ENCODE results near the gene SLC8A1. TPM values are rescaled to one million over a fixed set of nuclear protein-coding genes. Genes with fewer than 3 reads are reported as not detected.

The SLC8A1 gene
- total RNA-seq, 4 donors from 2014 or later = 8.1 to 22.9 (median 9.3) TPM

GRCh38 chr2:40395169-40396073, 56.5 kb downstream of the SLC8A1 start:
- Histone ChIP-seq H3K27me3 (no peaks in the 10 kb centered on the region), H3K4me3 (no peak overlapping the region), H3K36me3 (no peaks in the 10 kb centered on the region), H3K9me3 (no peaks in the 10 kb centered on the region), H3K4me1 (peaks cover 0 to 3% (median 0%) of the 10 kb centered on the region in 4 donors), H3K27ac (no peak overlapping the region)
- no peak for DNase-seq (ENCODE audit: low spot score in 2 of 2)
- TF ChIP-seq POLR2A (IDR thresholded peaks at IDR 0.05) (no peak), EP300 (IDR thresholded peaks at IDR 0.05) (no peak), CTCF (IDR thresholded peaks at IDR 0.05) (no peak)
- WGBS, 2 donors = 61 to 69% methylated on average over 4 of the region's 4 CpGs

- Histone ChIP-seq H3K9me3 (no peaks in the 10 kb centered on the region), H3K4me3 (no peak overlapping the region), H3K4me1 (peaks cover 0 to 3% (median 0%) of the 10 kb centered on the region in 4 donors), H3K27me3 (no peaks in the 10 kb centered on the region), H3K27ac (no peak overlapping the region), H3K36me3 (no peaks in the 10 kb centered on the region)
- DNase-seq (ENCODE audit: low spot score in 2 of 2) = no peak
- TF ChIP-seq CTCF (IDR thresholded peaks at IDR 0.05) (no peak), EP300 (IDR thresholded peaks at IDR 0.05) (peak; percentile 11 to 60), POLR2A (IDR thresholded peaks at IDR 0.05) (no peak)
- 13 to 29% methylated on average over 1 of the region's 1 CpG for WGBS, 2 donors
Measured at GRCh38 chr2:40394597-40394996, 57.3 kb downstream of the SLC8A1 start.

DNA sequence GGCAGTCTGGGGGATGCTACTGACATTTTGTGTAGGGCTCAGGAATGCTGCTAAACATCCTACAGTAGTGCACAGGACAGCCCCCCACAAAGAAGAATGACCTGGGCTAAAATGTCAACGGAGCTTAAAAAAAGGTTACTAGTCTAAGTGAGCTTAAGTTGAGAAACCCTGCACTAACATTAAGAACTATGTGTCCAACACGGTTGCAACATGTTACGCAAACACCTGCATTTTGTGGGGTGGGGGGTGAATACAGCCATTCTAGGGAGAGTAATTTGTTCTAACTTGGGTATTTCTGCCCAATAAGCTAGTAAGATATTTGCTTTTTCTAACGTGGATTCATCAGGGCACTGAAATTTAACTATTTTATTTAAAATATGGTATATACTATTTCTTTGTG, 57.9 kb downstream of the SLC8A1 start:
- no peak overlapping the region for H3K4me3 ChIP-seq
- H3K27ac ChIP-seq = peak overlapping the region in 1 of 4 donors; percentile 18

GRCh38 chr2:40388161-40388560, 63.7 kb downstream of the SLC8A1 start:
- H3K9me3 ChIP-seq = no peaks in the 10 kb centered on the region
- H3K4me1 ChIP-seq = no peaks in the 10 kb centered on the region
- no peak overlapping the region for H3K27ac ChIP-seq
- no peak overlapping the region for H3K4me3 ChIP-seq
- 80 to 85% methylated on average over 5 of the region's 5 CpGs for WGBS, 2 donors
- TF ChIP-seq EP300 (IDR thresholded peaks at IDR 0.05) = no peak
- TF ChIP-seq CTCF (IDR thresholded peaks at IDR 0.05) = no peak
- no peak for TF ChIP-seq POLR2A (IDR thresholded peaks at IDR 0.05)
- no peaks in the 10 kb centered on the region for H3K36me3 ChIP-seq
- DNase-seq (ENCODE audit: low spot score in 2 of 2) = no peak
- no peaks in the 10 kb centered on the region for H3K27me3 ChIP-seq

More for the DNA sequence above, 57.9 kb downstream of the SLC8A1 start:
- no peaks in the 10 kb centered on the region for H3K27me3 ChIP-seq
- no peaks in the 10 kb centered on the region for H3K9me3 ChIP-seq
- no peaks in the 10 kb centered on the region for H3K36me3 ChIP-seq
- peaks cover 0 to 3% (median 0%) of the 10 kb centered on the region in 4 donors for H3K4me1 ChIP-seq
- WGBS, 2 donors = 82 to 91% methylated on average over 4 of the region's 4 CpGs
- no peak for DNase-seq (ENCODE audit: low spot score in 2 of 2)
- TF ChIP-seq CTCF (IDR thresholded peaks at IDR 0.05) (no peak), EP300 (IDR thresholded peaks at IDR 0.05) (no peak), POLR2A (IDR thresholded peaks at IDR 0.05) (no peak)

- Histone ChIP-seq H3K36me3 (no peaks in the 10 kb centered on the region), H3K4me1 (no peaks in the 10 kb centered on the region)
- WGBS, 2 donors = 67 to 73% methylated on average over 2 of the region's 2 CpGs
Measured at GRCh38 chr2:40386177-40386576, 65.7 kb downstream of the SLC8A1 start.

More at GRCh38 chr2:40386177-40386576, 65.7 kb downstream of the SLC8A1 start:
- Histone ChIP-seq H3K27me3 (no peaks in the 10 kb centered on the region), H3K4me3 (no peak overlapping the region), H3K27ac (no peak overlapping the region), H3K9me3 (peaks cover 0 to 12% (median 0%) of the 10 kb centered on the region in 4 donors)
- DNase-seq (ENCODE audit: low spot score in 2 of 2) = no peak
- no peak for TF ChIP-seq POLR2A (IDR thresholded peaks at IDR 0.05)
- no peak for TF ChIP-seq EP300 (IDR thresholded peaks at IDR 0.05)
- TF ChIP-seq CTCF (IDR thresholded peaks at IDR 0.05) = no peak

Data from tibial nerve (tissue), 4 donors.